Prostate gland (tissue), 2 donors: ENCODE data around the gene CLASP1. TPM values are rescaled to one million over a fixed set of nuclear protein-coding genes. Genes with fewer than 3 reads are reported as not detected.

Source experiments
- DNase-seq: peaks from one replicate; pipeline ENCODE4 v3.0.0-alpha.2; 2019; ENCODE audit warnings: low spot score
- H3K27ac ChIP-seq, 2 donors: fragments of 200-600 bp; sonication (generic); 2 replicates each; pipeline ENCODE4 v1.5.1; 2017 to 2019
- H3K27me3 ChIP-seq: fragments of 200-600 bp; sonication (generic); replicated peaks from 2 replicates; pipeline ENCODE4 v1.5.1; 2019; ENCODE audit not compliant: insufficient read depth
- H3K36me3 ChIP-seq, 2 donors: fragments of 200-600 bp; sonication (generic); 1 replicate in 1 of 2; 2 replicates in 1 of 2; pipeline versions ENCODE4 v1.5.1 to v1.8.1; 2017 to 2019
- H3K4me1 ChIP-seq: fragments of 200-600 bp; sonication (generic); replicated peaks from 2 replicates; pipeline ENCODE4 v1.5.1; 2019
- H3K4me3 ChIP-seq, 2 donors: fragments of 200-600 bp; sonication (generic); 2 replicates each; pipeline ENCODE4 v1.5.1; 2017 to 2019
- H3K9me3 ChIP-seq: fragments of 200-600 bp; sonication (generic); 2 replicates; pipeline ENCODE4 v1.5.1; 2017
- POLR2A ChIP-seq: fragments of 450-650 bp; IDR thresholded peaks from one replicate; pipeline ENCODE4 v1.6.1; 2016; ENCODE audit warnings: antibody characterized with exemption, mild to moderate bottlenecking
- POLR2AphosphoS5 ChIP-seq: sonication (generic); formaldehyde crosslinking; IDR thresholded peaks from one replicate; pipeline ENCODE4 v1.6.1; 2017; ENCODE audit warnings: antibody characterized with exemption
- WGBS: methylation state at CpG from one replicate; pipeline ENCODE4 v1.1.5; 2018; 5-methylcytosine and 5-hydroxymethylcytosine counted together
- intact Hi-C: fragments of 100-400 bp; cut with DNase I; formaldehyde crosslinking; loops from one replicate; pipeline ENCODE4 v1.14.2; 2022
- total RNA-seq, 2 donors: library from RNA; depleted of rRNA; stranded (reverse); fragments of >200 nt; gene quantifications; one replicate each; pipeline ENCODE4 v1.1.0, GENCODE V29; 2016
- TF ChIP-seq, protein P1 (sequence below), 4 experiments: fragments of 200-600 bp in 2 of 4; fragments of 450-650 bp in 2 of 4; sonication (generic) in 2 of 4; IDR thresholded peaks; 1 replicate in 3 of 4; 2 replicates in 1 of 4; pipeline ENCODE4 v1.5.1; 2016 to 2019; ENCODE audit warnings: antibody characterized with exemption in 4 of 4, mild to moderate bottlenecking in 2 of 4, moderate library complexity in 2 of 4

Gene CLASP1
- total RNA-seq, 2 donors from 2014 or later, result 44.4 to 90.2 TPM

DNA sequence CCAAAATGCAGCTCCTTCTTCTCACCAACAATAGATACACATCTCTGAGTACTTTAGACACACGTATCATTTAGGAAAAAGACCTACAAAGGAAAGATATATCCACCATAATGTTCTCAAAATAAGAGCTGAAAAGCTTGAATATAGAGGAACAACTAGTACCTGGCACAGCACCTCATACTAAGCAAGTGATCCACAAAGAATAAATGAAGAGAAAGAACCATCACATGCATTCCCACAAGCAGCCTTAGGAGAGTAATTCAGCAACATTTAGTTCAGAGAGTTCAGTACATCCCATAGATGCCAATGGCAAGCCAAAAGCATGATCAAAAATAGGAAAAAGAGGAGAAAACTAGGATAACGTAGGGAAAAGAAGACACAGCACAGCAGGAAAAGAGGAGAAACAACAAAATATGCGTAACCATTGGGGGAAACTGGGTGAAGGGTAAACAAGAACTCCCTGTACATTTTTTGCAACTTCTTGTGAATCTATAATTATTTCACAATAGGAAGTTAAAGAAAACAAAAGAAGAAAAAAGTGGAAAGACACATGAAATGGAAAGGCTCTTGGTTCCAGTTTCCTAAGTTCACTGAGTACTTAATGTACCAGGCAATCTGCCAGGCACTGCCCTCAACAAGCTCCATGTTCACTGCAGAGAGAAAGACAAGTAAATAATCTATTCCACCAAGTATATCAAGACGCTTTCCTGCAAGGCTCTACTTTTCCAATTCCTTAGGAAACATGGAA is 22.3 kb downstream of the CLASP1 start:
- H3K9me3 ChIP-seq, result no peaks in the 10 kb centered on the region
- no peak overlapping the region for H3K4me3 ChIP-seq
- 58% methylated on average over 4 of the region's 4 CpGs for WGBS
- DNase-seq, result peak; percentile 79
- no peaks in the 10 kb centered on the region for H3K4me1 ChIP-seq
- no peaks in the 10 kb centered on the region for H3K36me3 ChIP-seq
- intact Hi-C loops, result no loop called here
- TF ChIP-seq, protein P1, sequence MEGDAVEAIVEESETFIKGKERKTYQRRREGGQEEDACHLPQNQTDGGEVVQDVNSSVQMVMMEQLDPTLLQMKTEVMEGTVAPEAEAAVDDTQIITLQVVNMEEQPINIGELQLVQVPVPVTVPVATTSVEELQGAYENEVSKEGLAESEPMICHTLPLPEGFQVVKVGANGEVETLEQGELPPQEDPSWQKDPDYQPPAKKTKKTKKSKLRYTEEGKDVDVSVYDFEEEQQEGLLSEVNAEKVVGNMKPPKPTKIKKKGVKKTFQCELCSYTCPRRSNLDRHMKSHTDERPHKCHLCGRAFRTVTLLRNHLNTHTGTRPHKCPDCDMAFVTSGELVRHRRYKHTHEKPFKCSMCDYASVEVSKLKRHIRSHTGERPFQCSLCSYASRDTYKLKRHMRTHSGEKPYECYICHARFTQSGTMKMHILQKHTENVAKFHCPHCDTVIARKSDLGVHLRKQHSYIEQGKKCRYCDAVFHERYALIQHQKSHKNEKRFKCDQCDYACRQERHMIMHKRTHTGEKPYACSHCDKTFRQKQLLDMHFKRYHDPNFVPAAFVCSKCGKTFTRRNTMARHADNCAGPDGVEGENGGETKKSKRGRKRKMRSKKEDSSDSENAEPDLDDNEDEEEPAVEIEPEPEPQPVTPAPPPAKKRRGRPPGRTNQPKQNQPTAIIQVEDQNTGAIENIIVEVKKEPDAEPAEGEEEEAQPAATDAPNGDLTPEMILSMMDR (IDR thresholded peaks at IDR 0.05), result no peak
- TF ChIP-seq POLR2AphosphoS5 (peak; percentile 70), POLR2A (no peak)
- H3K27me3 ChIP-seq, result no peaks in the 10 kb centered on the region
- H3K27ac ChIP-seq, result peak overlapping the region; percentile 40 to 73

DNA sequence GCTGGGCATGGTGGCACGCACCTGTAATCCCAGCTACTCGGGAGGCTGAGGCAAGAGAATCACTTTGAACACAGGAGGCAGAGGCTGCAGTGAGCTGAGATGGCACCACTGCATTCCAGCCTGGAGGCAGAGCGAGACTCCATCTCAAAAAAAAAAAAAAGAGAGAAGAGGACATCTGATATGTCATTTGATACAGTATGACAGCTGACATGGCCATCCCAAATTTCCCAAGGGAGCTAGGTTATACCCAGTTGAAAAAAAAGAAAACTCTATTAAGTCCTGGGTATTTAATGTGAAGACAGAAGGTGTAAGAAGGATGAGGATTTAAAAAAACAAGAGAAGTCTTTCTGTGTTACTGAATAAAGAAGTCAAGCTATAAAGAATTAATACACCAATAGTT is 23.3 kb downstream of the CLASP1 start:
- intact Hi-C loops, result no loop called here
- 95% methylated on average over 3 of the region's 3 CpGs for WGBS
- Histone ChIP-seq H3K4me3 (no peak overlapping the region), H3K36me3 (no peaks in the 10 kb centered on the region), H3K9me3 (no peaks in the 10 kb centered on the region), H3K27ac (peak overlapping the region in 1 of 2 donors; percentile 73), H3K27me3 (no peaks in the 10 kb centered on the region), H3K4me1 (no peaks in the 10 kb centered on the region)
- DNase-seq, result no peak
- TF ChIP-seq, protein P1 (IDR thresholded peaks at IDR 0.05), result no peak
- TF ChIP-seq POLR2AphosphoS5 (no peak), POLR2A (no peak)

DNA sequence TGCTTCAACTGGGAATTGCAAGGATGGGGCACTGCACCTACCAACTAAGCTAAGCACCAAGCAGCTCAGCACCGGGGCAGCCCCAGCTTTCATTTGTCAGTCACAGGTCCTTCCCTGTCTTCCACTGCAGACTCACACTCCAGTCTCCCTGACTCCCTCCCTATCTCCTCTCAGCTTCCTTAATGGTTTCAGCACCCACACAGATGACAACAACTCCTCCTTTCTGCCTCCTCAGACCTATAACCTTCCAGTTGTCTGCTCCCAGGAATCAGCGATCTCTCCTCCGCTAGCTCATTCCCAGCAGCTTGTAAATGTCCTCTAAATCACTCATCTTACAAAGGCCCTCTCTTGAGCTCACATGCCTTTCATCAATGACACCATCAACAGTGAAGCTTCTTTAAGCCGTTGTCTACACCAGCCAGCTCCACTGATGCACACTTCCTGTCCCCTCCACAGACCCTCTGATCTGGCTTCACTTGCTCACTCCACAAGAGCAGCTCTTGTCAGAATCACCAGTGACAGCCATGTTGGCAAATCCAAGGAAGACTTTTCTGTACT is 32.1 kb downstream of the CLASP1 start:
- H3K27ac ChIP-seq, result no peak overlapping the region
- no peak overlapping the region for H3K4me3 ChIP-seq
- WGBS, result 35% methylated on average over 4 of the region's 4 CpGs
- H3K36me3 ChIP-seq, result no peaks in the 10 kb centered on the region
- H3K9me3 ChIP-seq, result no peaks in the 10 kb centered on the region
- TF ChIP-seq POLR2A (no peak), POLR2AphosphoS5 (no peak)
- TF ChIP-seq, protein P1 (IDR thresholded peaks at IDR 0.05), result no peak
- no peaks in the 10 kb centered on the region for H3K27me3 ChIP-seq
- no peaks in the 10 kb centered on the region for H3K4me1 ChIP-seq
- intact Hi-C loops, result no loop called here
- DNase-seq, result no peak

DNA sequence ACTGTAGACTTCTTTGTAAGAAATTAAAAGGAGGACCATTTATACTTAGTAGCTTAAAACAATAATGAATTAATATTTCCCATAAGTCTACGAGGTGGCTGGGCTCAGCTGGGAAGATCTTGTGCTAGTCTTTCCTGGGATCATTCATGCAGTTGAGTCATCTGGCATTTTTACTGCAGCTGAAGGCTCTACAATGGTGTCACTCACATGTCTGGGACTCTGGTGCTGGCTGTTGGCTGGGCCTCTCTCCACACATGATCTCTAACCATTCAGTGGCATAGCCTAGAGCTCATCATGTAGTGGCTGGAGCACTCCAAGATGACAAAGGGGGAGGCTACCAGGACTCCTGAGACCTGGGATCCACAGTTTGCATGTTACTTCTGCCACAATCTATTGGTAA is 35.5 kb downstream of the CLASP1 start:
- Histone ChIP-seq H3K36me3 (no peaks in the 10 kb centered on the region), H3K4me1 (no peaks in the 10 kb centered on the region), H3K27ac (no peak overlapping the region), H3K9me3 (no peaks in the 10 kb centered on the region), H3K4me3 (no peak overlapping the region), H3K27me3 (no peaks in the 10 kb centered on the region)
- no peak for DNase-seq
- TF ChIP-seq POLR2A, result no peak
- TF ChIP-seq, protein P1 (IDR thresholded peaks at IDR 0.05), result no peak
- no peak for TF ChIP-seq POLR2AphosphoS5
- intact Hi-C loops, result no loop called here
- WGBS, result 100% methylated on average over 1 of the region's 1 CpG

DNA sequence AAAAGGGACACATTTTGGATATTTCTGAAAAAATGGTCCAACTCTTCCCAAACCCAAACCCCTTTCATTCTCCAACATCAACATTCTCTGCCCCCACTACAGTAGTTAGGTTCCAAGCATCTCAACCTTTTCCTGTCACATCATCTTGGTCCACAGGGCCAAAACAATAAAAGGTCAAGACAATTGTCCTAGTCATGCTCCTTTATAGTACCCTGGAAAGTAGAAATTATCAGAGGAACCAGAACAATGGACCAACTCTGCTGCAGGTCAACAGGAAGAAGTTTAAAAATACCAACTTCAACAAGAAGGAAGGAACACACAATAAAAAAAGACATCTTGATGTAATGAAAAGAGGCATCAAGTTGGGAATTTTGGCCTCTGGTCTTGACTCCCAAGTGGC is 36.1 kb downstream of the CLASP1 start:
- no peak overlapping the region for H3K4me3 ChIP-seq

More for the DNA sequence above, 36.1 kb downstream of the CLASP1 start:
- Histone ChIP-seq H3K9me3 (no peaks in the 10 kb centered on the region), H3K27ac (no peak overlapping the region), H3K27me3 (no peaks in the 10 kb centered on the region), H3K4me1 (no peaks in the 10 kb centered on the region), H3K36me3 (no peaks in the 10 kb centered on the region)
- intact Hi-C loops, result no loop called here
- no peak for DNase-seq
- no peak for TF ChIP-seq POLR2AphosphoS5
- no peak for TF ChIP-seq POLR2A
- TF ChIP-seq, protein P1 (IDR thresholded peaks at IDR 0.05), result no peak
